SK-N-SH treated with all-trans-retinoic acid at 6 μM for 48 hours (cell line): ENCODE measurements around the gene ROMO1.
"Not testable (repeated sequence)": the region's sequence is repeated elsewhere in the genome, so short reads cannot be mapped to it uniquely, and the experiment has no call there.

ENCODE experiments used
- ATAC-seq: fragments of 200-7000 bp; cut with Tn5 transposase; 3 replicates; pipeline ENCODE4 v1.9.1; 2020; ENCODE audit warnings: mild to moderate bottlenecking, moderate library complexity
- ARNTL ChIP-seq: fragments of 450-650 bp; formaldehyde crosslinking; IDR thresholded peaks from 2 replicates; pipeline ENCODE4 v1.5.0; 2020; ENCODE audit warnings: low read depth, mild to moderate bottlenecking, moderate library complexity, borderline replicate concordance
- CREB5 ChIP-seq: fragments of 250-450 bp; sonication (Bioruptor Pico); IDR thresholded peaks from 2 replicates; pipeline ENCODE4 v1.5.1; 2020; ENCODE audit warnings: low read depth, mild to moderate bottlenecking, moderate library complexity
- CSDC2 ChIP-seq: fragments of 250-450 bp; sonication (Bioruptor Pico); IDR thresholded peaks from 2 replicates; pipeline ENCODE4 v1.5.0; 2020; ENCODE audit warnings: mild to moderate bottlenecking, moderate library complexity
- CSRNP3 ChIP-seq: fragments of 250-450 bp; sonication (Bioruptor Pico); IDR thresholded peaks from 2 replicates; pipeline ENCODE4 v1.5.1; 2021; ENCODE audit warnings: mild to moderate bottlenecking, moderate library complexity
- ESRRG ChIP-seq: fragments of 250-450 bp; sonication (Bioruptor Pico); IDR thresholded peaks from 2 replicates; pipeline ENCODE4 v1.6.1; 2021; ENCODE audit warnings: mild to moderate bottlenecking
- GLIS3 ChIP-seq: fragments of 250-450 bp; sonication (Bioruptor Pico); IDR thresholded peaks from 2 replicates; pipeline ENCODE4 v1.5.0; 2020; ENCODE audit warnings: mild to moderate bottlenecking, moderate library complexity
- ISL1 ChIP-seq: fragments of 250-450 bp; sonication (Bioruptor Pico); IDR thresholded peaks from 2 replicates; pipeline ENCODE4 v2.1.2; 2022; ENCODE audit warnings: mild to moderate bottlenecking, moderate library complexity
- OSR1 ChIP-seq: fragments of 250-450 bp; sonication (Bioruptor Pico); IDR thresholded peaks from 2 replicates; pipeline ENCODE4 v1.8.0; 2022; ENCODE audit warnings: moderate library complexity, mild to moderate bottlenecking, inconsistent platforms
- PPARA ChIP-seq: fragments of 250-450 bp; sonication (Bioruptor Pico); IDR thresholded peaks from 2 replicates; pipeline ENCODE4 v1.5.0; 2020; ENCODE audit warnings: mild to moderate bottlenecking, borderline replicate concordance
- RARB ChIP-seq: fragments of 250-450 bp; sonication (Bioruptor Pico); IDR thresholded peaks from 2 replicates; pipeline ENCODE4 v1.8.0; 2021; ENCODE audit warnings: mild to moderate bottlenecking, moderate library complexity
- SNAI2 ChIP-seq: fragments of 250-450 bp; sonication (Bioruptor Pico); IDR thresholded peaks from 2 replicates; pipeline ENCODE4 v1.5.0; 2020; ENCODE audit warnings: mild to moderate bottlenecking, moderate library complexity
- TCF4 ChIP-seq: fragments of 250-450 bp; sonication (Bioruptor Pico); IDR thresholded peaks from 2 replicates; pipeline ENCODE4 v1.8.0; 2021; ENCODE audit warnings: mild to moderate bottlenecking, moderate library complexity, borderline replicate concordance
- TOX ChIP-seq: fragments of 250-450 bp; sonication (Bioruptor Pico); IDR thresholded peaks from 2 replicates; pipeline ENCODE4 v1.8.0; 2021; ENCODE audit warnings: mild to moderate bottlenecking, moderate library complexity, borderline replicate concordance
- TSHZ2 ChIP-seq: fragments of 250-450 bp; sonication (Bioruptor Pico); IDR thresholded peaks from 2 replicates; pipeline ENCODE4 v1.5.0; 2020; ENCODE audit warnings: mild to moderate bottlenecking, moderate library complexity
- ZC3H10 ChIP-seq: fragments of 250-450 bp; sonication (Bioruptor Pico); IDR thresholded peaks from 2 replicates; pipeline ENCODE4 v1.5.1; 2021; ENCODE audit warnings: mild to moderate bottlenecking, moderate library complexity
- ZFP30 ChIP-seq: fragments of 450-650 bp; formaldehyde crosslinking; IDR thresholded peaks from 2 replicates; pipeline ENCODE4 v1.5.0; 2022; ENCODE audit warnings: mild to moderate bottlenecking, moderate library complexity
- ZNF565 ChIP-seq: fragments of 450-650 bp; formaldehyde crosslinking; conservative IDR thresholded peaks from 2 replicates; pipeline ENCODE4 v1.5.0; 2020; ENCODE audit warnings: low read depth, mild to moderate bottlenecking, moderate library complexity
- ZNF70 ChIP-seq: fragments of 450-650 bp; formaldehyde crosslinking; IDR thresholded peaks from 2 replicates; pipeline ENCODE4 v1.5.0; 2020; ENCODE audit warnings: mild to moderate bottlenecking, moderate library complexity
- ZNF8 ChIP-seq: fragments of 450-650 bp; formaldehyde crosslinking; IDR thresholded peaks from 2 replicates; pipeline ENCODE4 v1.5.0; 2020; ENCODE audit warnings: mild to moderate bottlenecking, moderate library complexity

ROMO1 gene

GRCh38 chr20:35721219-35721618 lies 22.0 kb downstream of the ROMO1 start:
- no peak for TF ChIP-seq ZNF565 (CRISPR knock-in tag)
- TF ChIP-seq TCF4 (CRISPR knock-in tag), result no peak
- no peak for TF ChIP-seq ZFP30 (CRISPR knock-in tag)
- TF ChIP-seq ARNTL, result no peak
- no peak for TF ChIP-seq ESRRG
- no peak for TF ChIP-seq TSHZ2

GRCh38 chr20:35721621-35722020 lies 22.4 kb downstream of the ROMO1 start:
- no peak for TF ChIP-seq TCF4 (CRISPR knock-in tag)
- ATAC-seq, result no peak

More at GRCh38 chr20:35721219-35721618, 22.0 kb downstream of the ROMO1 start:
- no peak for ATAC-seq

GRCh38 chr20:35723275-35723639 lies 24.1 kb downstream of the ROMO1 start:
- ATAC-seq, result not testable (repeated sequence)

- not testable (repeated sequence) for ATAC-seq
Observed at GRCh38 chr20:35723652-35724320, 24.6 kb downstream of the ROMO1 start.

GRCh38 chr20:35724321-35725230 lies 25.4 kb downstream of the ROMO1 start:
- TF ChIP-seq ZNF8 (no peak), SNAI2 (no peak), TSHZ2 (no peak), ZFP30 (CRISPR knock-in tag) (no peak), ARNTL (no peak), TOX (CRISPR knock-in tag) (no peak), CSRNP3 (no peak), OSR1 (CRISPR knock-in tag) (no peak), ZC3H10 (no peak), PPARA (no peak), ZNF565 (CRISPR knock-in tag) (no peak), CREB5 (CRISPR knock-in tag) (no peak), RARB (CRISPR knock-in tag) (no peak), GLIS3 (CRISPR knock-in tag) (no peak), ZNF70 (CRISPR knock-in tag) (no peak), CSDC2 (CRISPR knock-in tag) (no peak), ISL1 (CRISPR knock-in tag) (no peak)
- no peak for ATAC-seq
